H7 (cell line): ENCODE results near the gene FLNC. TPM values are rescaled to one million over a fixed set of nuclear protein-coding genes. Genes with fewer than 3 reads are reported as not detected.
A peak's percentile ranks its signal among the peaks of the same experiment; 100 is the strongest.

Experiments
- DNase-seq: peaks from one replicate; pipeline ENCODE4 v3.0.0; 2012
- H3K27me3 ChIP-seq: 2 replicates; pipeline ENCODE4 v1.6.0; 2011; ENCODE audit warnings: mild to moderate bottlenecking, low read length; ENCODE audit not compliant: control insufficient read depth, insufficient read depth
- H3K36me3 ChIP-seq: replicated peaks from 2 replicates; pipeline ENCODE4 v1.5.1; 2011; ENCODE audit warnings: low read length; ENCODE audit not compliant: control insufficient read depth, insufficient read depth
- H3K4me3 ChIP-seq: 2 replicates; pipeline ENCODE4 v1.5.1; 2011; ENCODE audit warnings: low read depth, mild to moderate bottlenecking, control low read depth, low read length, moderate library complexity; ENCODE audit not compliant: insufficient read depth
- total RNA-seq: library from RNA; depleted of rRNA; stranded (reverse); fragments of >200 nt; shearing (Covaris generic); gene quantifications from 2 replicates; pipeline ENCODE4 v1.2.3, GENCODE V29; 2014

FLNC gene
- total RNA-seq, 1 experiment from 2014 or later, result 32.3 TPM

- Histone ChIP-seq H3K36me3 (no peaks in the 10 kb centered on the region), H3K27me3 (no peaks in the 10 kb centered on the region), H3K4me3 (no peak overlapping the region)
- DNase-seq, result peak; percentile 62
Measured at GRCh38 chr7:128876978-128877755, 47.0 kb downstream of the FLNC start.

- Histone ChIP-seq H3K4me3 (no peak overlapping the region), H3K27me3 (no peaks in the 10 kb centered on the region), H3K36me3 (no peaks in the 10 kb centered on the region)
- no peak for DNase-seq
Measured at GRCh38 chr7:128877756-128878120, 47.5 kb downstream of the FLNC start.

- no peak overlapping the region for H3K4me3 ChIP-seq
- peak; percentile 41 for DNase-seq
- H3K27me3 ChIP-seq, result no peaks in the 10 kb centered on the region
- no peaks in the 10 kb centered on the region for H3K36me3 ChIP-seq
Measured at GRCh38 chr7:128878226-128879105, 48.3 kb downstream of the FLNC start.

GRCh38 chr7:128879461-128879938 lies 49.3 kb downstream of the FLNC start:
- H3K27me3 ChIP-seq, result no peaks in the 10 kb centered on the region
- H3K36me3 ChIP-seq, result no peaks in the 10 kb centered on the region
- DNase-seq, result no peak
- H3K4me3 ChIP-seq, result no peak overlapping the region

DNA sequence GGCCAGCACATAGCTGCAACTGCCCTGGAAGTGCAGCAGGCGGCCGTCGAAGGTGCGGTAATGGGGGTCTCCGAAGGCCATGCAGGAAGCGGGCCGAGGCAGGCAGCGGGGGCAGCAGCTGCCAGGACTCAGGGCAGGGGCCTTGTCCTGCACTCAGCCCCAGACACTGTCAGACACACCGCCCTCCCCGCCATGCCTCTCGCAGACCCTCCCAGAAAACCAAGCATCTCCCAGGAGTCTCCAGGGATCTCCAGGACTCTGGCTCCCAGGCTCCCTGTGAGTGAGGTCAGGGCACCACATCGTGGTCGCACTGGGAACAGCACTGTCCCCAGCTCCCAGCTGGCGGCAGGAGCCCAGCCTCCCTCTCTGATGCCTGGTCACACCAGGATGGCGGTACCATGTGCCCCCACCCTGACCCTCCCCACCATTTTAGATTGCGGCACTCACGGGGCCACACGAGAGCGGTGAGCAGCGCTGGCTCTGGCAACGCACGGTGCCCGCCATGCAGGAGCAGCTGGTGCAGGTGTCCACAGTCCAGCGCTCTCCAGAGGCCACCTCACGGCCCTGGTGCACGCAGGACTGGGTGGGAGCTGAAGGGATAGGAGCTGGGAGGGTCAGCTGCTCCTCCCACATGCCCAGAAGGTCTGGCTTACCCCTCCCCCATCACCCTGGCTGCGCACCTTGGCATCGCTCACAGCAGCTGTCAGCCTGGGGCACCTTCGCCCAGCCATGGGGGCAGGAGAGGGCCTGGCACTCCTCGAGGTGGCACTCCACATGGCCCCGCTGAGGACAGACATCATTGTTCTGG lies 49.9 kb downstream of the FLNC start:
- no peaks in the 10 kb centered on the region for H3K36me3 ChIP-seq
- peak; percentile 98 for DNase-seq
- H3K4me3 ChIP-seq, result no peak overlapping the region
- H3K27me3 ChIP-seq, result no peaks in the 10 kb centered on the region

DNA sequence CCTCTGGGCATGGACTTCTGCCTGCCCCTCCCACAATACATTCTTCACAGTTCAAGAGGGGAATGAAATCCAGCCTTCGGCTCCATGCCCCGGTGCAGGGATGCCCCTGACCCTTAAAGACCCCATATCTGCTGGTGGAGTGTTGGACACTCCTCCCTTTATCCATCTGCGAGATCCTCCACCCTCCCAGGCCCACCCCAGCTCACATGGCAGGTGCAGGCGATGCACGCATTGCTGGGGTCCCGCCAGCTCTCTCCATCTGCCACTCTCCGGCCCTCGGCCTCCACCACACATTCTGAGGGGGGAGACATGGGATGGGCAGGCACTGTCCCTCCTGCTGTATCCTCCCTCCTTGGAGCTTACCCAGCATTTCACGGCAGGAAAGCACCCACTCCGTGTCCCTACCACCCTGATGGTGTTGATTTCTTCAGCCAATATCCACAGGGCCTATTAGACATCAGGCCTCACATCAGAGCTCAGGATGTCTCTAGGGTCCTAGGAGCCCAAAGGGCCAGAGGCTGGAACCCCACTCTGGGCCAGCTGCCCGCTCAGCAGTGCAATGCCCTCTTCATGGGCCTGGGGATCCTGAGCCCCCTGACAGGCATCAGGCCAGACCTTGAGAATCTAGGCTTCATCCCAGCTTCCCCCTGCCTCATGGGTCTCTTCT lies 50.7 kb downstream of the FLNC start:
- Histone ChIP-seq H3K36me3 (no peaks in the 10 kb centered on the region), H3K4me3 (no peak overlapping the region), H3K27me3 (no peaks in the 10 kb centered on the region)
- DNase-seq, result no peak

GRCh38 chr7:128881458-128882125 lies 51.4 kb downstream of the FLNC start:
- H3K27me3 ChIP-seq, result no peaks in the 10 kb centered on the region
- H3K4me3 ChIP-seq, result no peak overlapping the region
- DNase-seq, result peak; percentile 46
- no peaks in the 10 kb centered on the region for H3K36me3 ChIP-seq

GRCh38 chr7:128882134-128882533 lies 51.9 kb downstream of the FLNC start:
- Histone ChIP-seq H3K4me3 (no peak overlapping the region), H3K27me3 (no peaks in the 10 kb centered on the region), H3K36me3 (no peaks in the 10 kb centered on the region)
- peak; percentile 38 for DNase-seq

DNA sequence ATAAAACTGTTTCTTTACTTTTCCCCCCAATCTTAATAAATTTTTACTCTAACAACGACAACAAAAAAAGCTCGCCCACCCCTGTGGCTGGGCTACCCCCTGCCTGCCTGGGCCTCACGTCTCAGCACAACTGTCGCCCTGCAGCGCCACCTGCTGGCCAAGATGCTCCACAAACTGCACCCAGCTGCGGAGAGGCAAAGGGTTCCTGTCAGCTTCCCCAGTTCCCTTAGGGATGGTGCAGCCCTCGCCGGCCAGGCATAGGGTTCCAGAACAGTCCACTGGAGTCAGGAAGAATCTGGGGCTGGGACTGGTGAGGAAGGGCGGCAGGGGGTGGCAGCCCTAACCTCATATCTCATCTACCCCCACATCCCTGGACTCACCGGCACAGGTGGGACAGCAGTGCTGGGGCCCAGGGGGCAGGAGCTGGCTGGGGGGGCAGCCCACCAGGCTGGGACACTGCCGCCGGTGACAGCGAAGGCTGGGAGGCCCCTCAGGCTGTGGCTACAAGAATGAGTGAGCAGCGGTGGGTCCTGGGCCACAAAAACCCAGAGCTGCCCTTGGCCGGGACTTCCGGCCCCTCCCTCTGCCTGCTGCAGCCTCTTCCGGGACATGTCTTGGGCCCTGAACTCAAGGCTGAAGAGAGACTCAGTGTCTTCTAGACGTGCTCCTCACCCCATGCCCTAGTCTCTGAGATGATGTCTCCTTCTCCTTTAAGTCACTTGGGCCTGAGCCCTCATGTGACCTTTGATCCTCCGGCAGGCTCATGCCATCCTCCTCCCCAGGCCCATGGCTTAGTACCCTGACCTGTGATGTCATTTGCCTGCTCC lies 53.6 kb downstream of the FLNC start:
- no peaks in the 10 kb centered on the region for H3K36me3 ChIP-seq
- H3K27me3 ChIP-seq, result no peaks in the 10 kb centered on the region
- H3K4me3 ChIP-seq, result no peak overlapping the region
- DNase-seq, result peak; percentile 98

- no peak overlapping the region for H3K4me3 ChIP-seq
- no peaks in the 10 kb centered on the region for H3K36me3 ChIP-seq
- DNase-seq, result peak; percentile 61
- no peaks in the 10 kb centered on the region for H3K27me3 ChIP-seq
Measured at GRCh38 chr7:128884561-128885369, 54.6 kb downstream of the FLNC start.

DNA sequence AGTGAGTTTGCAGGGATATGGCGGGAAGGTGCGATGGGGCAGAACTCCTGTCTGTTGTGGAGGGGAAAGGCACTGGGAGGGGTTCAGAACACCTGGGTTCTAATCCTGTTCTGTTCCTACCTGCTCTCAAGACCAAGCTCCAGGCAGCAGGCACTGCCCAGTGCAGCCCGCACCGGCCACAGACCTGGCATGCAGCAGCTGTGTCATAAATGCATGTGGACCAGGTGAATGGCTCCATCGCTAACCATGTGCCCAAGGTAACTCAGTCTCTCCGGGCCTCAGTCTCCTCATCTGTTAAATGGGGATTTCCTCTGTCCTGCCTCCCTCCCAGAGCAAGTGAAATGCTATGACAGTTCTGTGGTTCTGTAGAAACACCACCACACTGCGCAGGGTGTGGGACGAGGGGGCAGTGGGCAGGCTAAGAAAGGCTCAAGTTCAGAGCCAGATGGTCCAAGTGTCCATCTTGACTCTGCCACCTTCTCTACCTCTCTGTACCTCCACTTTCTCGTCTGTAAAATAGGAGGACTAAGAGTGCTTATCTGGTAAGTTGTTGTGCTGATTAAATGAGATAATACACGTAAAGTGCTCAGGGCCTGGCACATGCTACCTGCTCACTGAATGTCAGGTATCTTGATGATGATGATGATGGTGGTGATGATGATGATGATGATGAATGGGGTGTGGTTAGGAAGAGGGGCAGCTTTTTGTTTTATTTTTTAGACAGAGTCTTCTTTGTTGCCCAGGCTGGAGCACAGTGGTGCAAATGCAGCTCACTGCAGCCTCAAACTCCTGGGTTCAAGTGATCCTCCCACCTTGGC lies 55.4 kb downstream of the FLNC start:
- Histone ChIP-seq H3K27me3 (no peaks in the 10 kb centered on the region; the same call in 1 of the 2 replicates), H3K36me3 (no peaks in the 10 kb centered on the region), H3K4me3 (no peak overlapping the region)
- no peak for DNase-seq
